ENCODE measurements around the gene HTATSF1. TPM values are rescaled to one million over a fixed set of nuclear protein-coding genes. Genes with fewer than 3 reads are reported as not detected.

The HTATSF1 gene
- polyA plus RNA-seq, 3 donors, result 1.9 to 20.5 (median 14.2) TPM

DNA sequence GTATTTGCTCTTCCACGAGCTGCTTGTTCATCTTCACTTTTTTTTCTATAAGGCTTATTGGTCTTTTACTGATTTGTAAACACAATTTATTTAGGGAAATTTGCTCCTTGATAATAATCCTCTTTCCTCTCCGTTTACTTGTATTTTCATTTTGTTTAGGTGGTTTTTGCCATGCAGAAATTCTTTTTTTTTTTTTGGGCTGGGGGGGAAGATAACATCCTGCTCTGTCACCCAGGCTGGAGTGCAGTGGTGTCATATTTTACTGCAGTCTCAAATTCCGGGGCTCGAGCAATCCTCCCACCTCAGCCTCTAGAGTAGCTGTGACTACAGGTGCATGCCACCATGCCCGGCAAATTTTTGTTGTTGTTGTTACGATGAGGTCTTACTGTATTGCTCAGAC is 41.3 kb upstream of the HTATSF1 start:
- intact Hi-C loops (cut with micrococcal nuclease), result no loop called here
- Histone ChIP-seq H3K4me3 (replicated peaks in 1 of 3; ENCODE audit: low read depth in 2 of 3, low read length in 3 of 3) (no peak overlapping the region), H3K4me1 (ENCODE audit: control insufficient read depth in 1 of 2, insufficient read depth in 2 of 2, low read length in 2 of 2) (no peaks in the 10 kb centered on the region), H2AFZ (ENCODE audit: insufficient read depth, low read depth, low read length, poor library complexity, severe bottlenecking) (no peak overlapping the region), H3K27ac (ENCODE audit: low read depth in 1 of 2, low read length in 2 of 2) (no peak overlapping the region), H3K9me3 (replicated peaks in 1 of 2; ENCODE audit: control insufficient read depth in 1 of 2, insufficient read depth in 1 of 2, low read length in 2 of 2) (no peaks in the 10 kb centered on the region), H3K4me2 (replicated peaks; ENCODE audit: extremely low read depth, low read length, poor library complexity, severe bottlenecking) (no peak overlapping the region), H3K27me3 (ENCODE audit: control insufficient read depth in 2 of 2, insufficient read depth in 2 of 2, low read length in 2 of 2) (peaks cover 0 to 3% of the 10 kb centered on the region in 2 donors), H3K79me2 (ENCODE audit: insufficient read depth, low read length) (no peaks in the 10 kb centered on the region), H3K9ac (ENCODE audit: insufficient read depth, low read length, poor library complexity, severe bottlenecking) (no peak overlapping the region), H3K36me3 (replicated peaks in 1 of 2; ENCODE audit: control insufficient read depth in 1 of 2, insufficient read depth in 2 of 2, low read length in 2 of 2) (no peaks in the 10 kb centered on the region), H4K20me1 (ENCODE audit: insufficient read depth, low read length) (no peaks in the 10 kb centered on the region)
- no CpG with 5 or more reads among the region's 6 CpGs for WGBS (ENCODE audit: insufficient coverage)
- H3K27me3 Mint-ChIP-seq (ENCODE audit: low read depth in 3 of 3), result peaks cover 0 to 2% (median 0%) of the 10 kb centered on the region in 3 donors
- DNase-seq, result no peak
- no peak overlapping the region for H3K27ac Mint-ChIP-seq
- no peaks in the 10 kb centered on the region for H3K9me3 Mint-ChIP-seq
- H3K4me3 Mint-ChIP-seq, result no peak overlapping the region
- TF ChIP-seq, protein P1, sequence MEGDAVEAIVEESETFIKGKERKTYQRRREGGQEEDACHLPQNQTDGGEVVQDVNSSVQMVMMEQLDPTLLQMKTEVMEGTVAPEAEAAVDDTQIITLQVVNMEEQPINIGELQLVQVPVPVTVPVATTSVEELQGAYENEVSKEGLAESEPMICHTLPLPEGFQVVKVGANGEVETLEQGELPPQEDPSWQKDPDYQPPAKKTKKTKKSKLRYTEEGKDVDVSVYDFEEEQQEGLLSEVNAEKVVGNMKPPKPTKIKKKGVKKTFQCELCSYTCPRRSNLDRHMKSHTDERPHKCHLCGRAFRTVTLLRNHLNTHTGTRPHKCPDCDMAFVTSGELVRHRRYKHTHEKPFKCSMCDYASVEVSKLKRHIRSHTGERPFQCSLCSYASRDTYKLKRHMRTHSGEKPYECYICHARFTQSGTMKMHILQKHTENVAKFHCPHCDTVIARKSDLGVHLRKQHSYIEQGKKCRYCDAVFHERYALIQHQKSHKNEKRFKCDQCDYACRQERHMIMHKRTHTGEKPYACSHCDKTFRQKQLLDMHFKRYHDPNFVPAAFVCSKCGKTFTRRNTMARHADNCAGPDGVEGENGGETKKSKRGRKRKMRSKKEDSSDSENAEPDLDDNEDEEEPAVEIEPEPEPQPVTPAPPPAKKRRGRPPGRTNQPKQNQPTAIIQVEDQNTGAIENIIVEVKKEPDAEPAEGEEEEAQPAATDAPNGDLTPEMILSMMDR (IDR thresholded peaks at IDR 0.05), result no peak
- H3K36me3 Mint-ChIP-seq, result no peaks in the 10 kb centered on the region
- H3K4me1 Mint-ChIP-seq, result no peaks in the 10 kb centered on the region

DNA sequence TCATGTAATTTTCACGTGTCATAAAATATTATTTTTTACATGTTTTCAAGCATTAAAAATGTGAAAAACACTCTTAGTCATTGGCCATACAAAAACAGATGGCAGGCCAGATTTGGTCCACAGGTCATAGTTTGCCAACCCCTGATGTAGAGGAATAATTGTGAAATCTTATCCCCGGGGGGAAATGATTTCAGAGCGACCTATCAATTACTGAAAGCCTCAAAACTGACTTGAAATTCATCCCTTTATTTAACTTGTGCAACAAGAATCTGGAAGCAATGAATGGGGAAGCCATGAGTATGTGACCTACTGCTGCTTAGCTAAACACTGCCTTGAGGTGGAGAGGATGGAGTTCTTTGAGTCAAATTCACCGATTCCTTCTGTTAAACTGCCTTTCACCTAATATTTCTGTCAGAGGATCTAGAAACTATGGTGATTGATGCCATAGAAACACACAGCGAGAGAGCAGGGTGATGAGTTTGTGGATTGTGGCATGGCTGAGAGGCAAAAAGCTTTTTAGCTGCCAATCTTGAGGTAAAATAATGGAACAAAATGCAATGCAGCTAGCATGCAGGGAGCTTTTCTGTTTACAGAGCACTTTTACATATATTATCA is 40.0 kb upstream of the HTATSF1 start:
- H3K79me2 ChIP-seq (ENCODE audit: insufficient read depth, low read length), result no peaks in the 10 kb centered on the region
- WGBS (ENCODE audit: insufficient coverage), result no CpG with 5 or more reads among the region's 5 CpGs
- H3K9me3 ChIP-seq (replicated peaks in 1 of 2; ENCODE audit: control insufficient read depth in 1 of 2, insufficient read depth in 1 of 2, low read length in 2 of 2), result no peaks in the 10 kb centered on the region
- no peak for DNase-seq
- no peak overlapping the region for H3K4me3 ChIP-seq (replicated peaks in 1 of 3; ENCODE audit: low read depth in 2 of 3, low read length in 3 of 3)
- H2AFZ ChIP-seq (ENCODE audit: insufficient read depth, low read depth, low read length, poor library complexity, severe bottlenecking), result no peak overlapping the region
- Mint-ChIP-seq H3K4me3 (no peak overlapping the region), H3K36me3 (no peaks in the 10 kb centered on the region), H3K9me3 (no peaks in the 10 kb centered on the region), H3K4me1 (no peaks in the 10 kb centered on the region), H3K27me3 (ENCODE audit: low read depth in 3 of 3) (peaks cover 0 to 2% (median 0%) of the 10 kb centered on the region in 3 donors), H3K27ac (no peak overlapping the region)
- no peaks in the 10 kb centered on the region for H3K36me3 ChIP-seq (replicated peaks in 1 of 2; ENCODE audit: control insufficient read depth in 1 of 2, insufficient read depth in 2 of 2, low read length in 2 of 2)
- TF ChIP-seq, protein P1 (IDR thresholded peaks at IDR 0.05), result no peak
- H3K9ac ChIP-seq (ENCODE audit: insufficient read depth, low read length, poor library complexity, severe bottlenecking), result no peak overlapping the region
- H3K4me1 ChIP-seq (ENCODE audit: control insufficient read depth in 1 of 2, insufficient read depth in 2 of 2, low read length in 2 of 2), result no peaks in the 10 kb centered on the region
- H4K20me1 ChIP-seq (ENCODE audit: insufficient read depth, low read length), result no peaks in the 10 kb centered on the region
- no peak overlapping the region for H3K27ac ChIP-seq (ENCODE audit: low read depth in 1 of 2, low read length in 2 of 2)
- peaks cover 0 to 3% of the 10 kb centered on the region in 2 donors for H3K27me3 ChIP-seq (ENCODE audit: control insufficient read depth in 2 of 2, insufficient read depth in 2 of 2, low read length in 2 of 2)
- intact Hi-C loops (cut with micrococcal nuclease), result no loop called here
- no peak overlapping the region for H3K4me2 ChIP-seq (replicated peaks; ENCODE audit: extremely low read depth, low read length, poor library complexity, severe bottlenecking)

All from CD14-positive monocyte (primary cell).